ENCODE results near the gene MOV10.
A peak's percentile ranks its signal among the peaks of the same experiment; 100 is the strongest.

- no peak for TF ChIP-seq CTCF (IDR thresholded peaks at IDR 0.05; ENCODE audit: control extremely low read depth in 1 of 3, insufficient read depth in 1 of 3, low read depth in 1 of 3, low read length in 3 of 3)
- TF ChIP-seq TEAD4 (IDR thresholded peaks at IDR 0.05; ENCODE audit: low read depth, low read length) = no peak
- no peak for TF ChIP-seq EZH2 (IDR thresholded peaks at IDR 0.05; ENCODE audit: low read depth, low read length, severe bottlenecking)
- TF ChIP-seq CREB1 (IDR thresholded peaks at IDR 0.05) = peak; percentile 35; the same call in 1 of the 2 replicates
- TF ChIP-seq CHD2 (IDR thresholded peaks at IDR 0.05; ENCODE audit: low read length) = no peak
- TF ChIP-seq MAX (IDR thresholded peaks at IDR 0.05) = peak; percentile 74
- no peak for TF ChIP-seq EP300 (IDR thresholded peaks at IDR 0.05; ENCODE audit: borderline replicate concordance in 1 of 2, low read depth in 2 of 2, low read length in 2 of 2)
- no peak for TF ChIP-seq HDAC2 (IDR thresholded peaks at IDR 0.05; ENCODE audit: borderline replicate concordance in 1 of 2, low read depth in 2 of 2, low read length in 2 of 2)
- no peak for TF ChIP-seq USF2 (IDR thresholded peaks at IDR 0.05; ENCODE audit: low read length)
- TF ChIP-seq PHF8 (conservative IDR thresholded peaks at IDR 0.05; ENCODE audit: low read depth, low read length) = no peak
- TF ChIP-seq SIN3A (conservative IDR thresholded peaks at IDR 0.05 in 1 of 2, IDR thresholded peaks at IDR 0.05 in 1 of 2; ENCODE audit: low read depth in 1 of 2, low read length in 2 of 2) = peak; percentile 35 to 64; a peak in 1 of 4 replicates
- TF ChIP-seq TAF1 (IDR thresholded peaks at IDR 0.05; ENCODE audit: low read depth, low read length) = 0 out of 2 replicates have a peak, but pooled peaks have one; percentile 22
- TF ChIP-seq CBX5 (IDR thresholded peaks at IDR 0.05; ENCODE audit: low read depth, low read length) = no peak
- TF ChIP-seq E2F6 (IDR thresholded peaks at IDR 0.05) = peak; percentile 85
These were observed 30.6 kb downstream of the MOV10 start for GRCh38 chr1:112704934-112705627.
